ENCODE results near the gene QPRT. TPM values are rescaled to one million over a fixed set of nuclear protein-coding genes. Genes with fewer than 3 reads are reported as not detected.

The QPRT gene
- total and polyA plus RNA-seq, 2 of the 13 experiments (the other 11 are each of a cell fraction or from before 2014, with no cell fraction given) = 130 to 218 TPM

GRCh38 chr16:29698484-29699323 is 19.7 kb downstream of the QPRT start (continued):
- TF ChIP-seq HNRNPH1 (optimal IDR thresholded peaks at IDR 0.05; ENCODE audit: low read depth, low read length) (peak; percentile 32), ZNF446 (CRISPR knock-in tag; IDR thresholded peaks at IDR 0.05) (no peak), CREM (IDR thresholded peaks at IDR 0.05) (no peak), CREM (CRISPR knock-in tag; IDR thresholded peaks at IDR 0.05) (no peak), ZNF407 (CRISPR knock-in tag; IDR thresholded peaks at IDR 0.05; ENCODE audit: not compliant biosample characterization) (peak; percentile 50)
